ENCODE measurements around the gene WEE2.

- TF ChIP-seq TAF1 (IDR thresholded peaks at IDR 0.05; ENCODE audit: borderline replicate concordance, low read depth, low read length) = no peak
- no peak for TF ChIP-seq POLR2AphosphoS5 (IDR thresholded peaks at IDR 0.05; ENCODE audit: low read depth, low read length)
- TF ChIP-seq POLR2A (IDR thresholded peaks at IDR 0.05; ENCODE audit: low read depth, low read length) = no peak
Measured at GRCh38 chr7:141698247-141699015, 9.7 kb upstream of the WEE2 start.

Measured in GM12892 (cell line).